ENCODE measurements around the gene SHC4. TPM values are rescaled to one million over a fixed set of nuclear protein-coding genes. Genes with fewer than 3 reads are reported as not detected.

The SHC4 gene
- total and polyA plus RNA-seq, 4 donors: 0.09 to 1.9 (median 0.44) TPM

GRCh38 chr15:48875241-48875960 lies 88.3 kb downstream of the SHC4 start:
- no peak for ATAC-seq (ENCODE audit: insufficient read depth, low FRiP score)
- no peak overlapping the region for H3K4me3 ChIP-seq
- 82 to 94% methylated on average over 2 of the region's 2 CpGs for WGBS, 2 donors
- H3K9ac ChIP-seq (ENCODE audit: insufficient read depth in 1 of 2, low read length in 2 of 2): no peak overlapping the region
- peaks cover 0 to 17% (median 8%) of the 10 kb centered on the region in 5 donors for H3K4me1 ChIP-seq (ENCODE audit: control insufficient read depth in 5 of 5, insufficient read depth in 5 of 5, low read length in 5 of 5)
- peaks cover 0 to 3% (median 2%) of the 10 kb centered on the region in 4 donors for H3K36me3 ChIP-seq (ENCODE audit: control insufficient read depth in 4 of 4, insufficient read depth in 4 of 4, low read length in 4 of 4)
- no peak for TF ChIP-seq CTCF (IDR thresholded peaks at IDR 0.05; ENCODE audit: control extremely low read depth, extremely low read depth)
- no peaks in the 10 kb centered on the region for H3K27me3 ChIP-seq (ENCODE audit: control insufficient read depth in 3 of 3, insufficient read depth in 3 of 3, low read length in 2 of 3)
- DNase-seq: no peak
- H3K27ac ChIP-seq (ENCODE audit: low read depth in 1 of 2, low read length in 1 of 2): no peak overlapping the region
- H3K9me3 ChIP-seq (ENCODE audit: control insufficient read depth in 4 of 4, insufficient read depth in 3 of 4, low read length in 3 of 4): no peaks in the 10 kb centered on the region

- no peak for TF ChIP-seq CTCF (IDR thresholded peaks at IDR 0.05; ENCODE audit: control extremely low read depth, extremely low read depth)
- Histone ChIP-seq H3K9ac (ENCODE audit: insufficient read depth in 1 of 2, low read length in 2 of 2) (no peak overlapping the region), H3K36me3 (ENCODE audit: control insufficient read depth in 4 of 4, insufficient read depth in 4 of 4, low read length in 4 of 4) (peaks cover 0 to 1% (median 0%) of the 10 kb centered on the region in 4 donors), H3K9me3 (ENCODE audit: control insufficient read depth in 4 of 4, insufficient read depth in 3 of 4, low read length in 3 of 4) (no peaks in the 10 kb centered on the region), H3K27me3 (ENCODE audit: control insufficient read depth in 3 of 3, insufficient read depth in 3 of 3, low read length in 2 of 3) (no peaks in the 10 kb centered on the region), H3K4me1 (ENCODE audit: control insufficient read depth in 5 of 5, insufficient read depth in 5 of 5, low read length in 5 of 5) (no peaks in the 10 kb centered on the region), H3K4me3 (no peak overlapping the region), H3K27ac (ENCODE audit: low read depth in 1 of 2, low read length in 1 of 2) (no peak overlapping the region)
- DNase-seq (no peak), ATAC-seq (ENCODE audit: insufficient read depth, low FRiP score) (no peak)
- 88 to 91% methylated on average over 2 of the region's 2 CpGs for WGBS, 2 donors
Measured at GRCh38 chr15:48872632-48873031, 91.1 kb downstream of the SHC4 start.

- H3K9ac ChIP-seq (ENCODE audit: insufficient read depth in 1 of 2, low read length in 2 of 2): no peak overlapping the region
- H3K36me3 ChIP-seq (ENCODE audit: control insufficient read depth in 4 of 4, insufficient read depth in 4 of 4, low read length in 4 of 4): peaks cover 0 to 1% (median 0%) of the 10 kb centered on the region in 4 donors
- no peak for TF ChIP-seq CTCF (IDR thresholded peaks at IDR 0.05; ENCODE audit: control extremely low read depth, extremely low read depth)
- H3K27ac ChIP-seq (ENCODE audit: low read depth in 1 of 2, low read length in 1 of 2): no peak overlapping the region
- H3K27me3 ChIP-seq (ENCODE audit: control insufficient read depth in 3 of 3, insufficient read depth in 3 of 3, low read length in 2 of 3): no peaks in the 10 kb centered on the region
- H3K4me1 ChIP-seq (ENCODE audit: control insufficient read depth in 5 of 5, insufficient read depth in 5 of 5, low read length in 5 of 5): peaks cover 0 to 4% (median 0%) of the 10 kb centered on the region in 5 donors
- H3K4me3 ChIP-seq: no peak overlapping the region
- DNase-seq (no peak), ATAC-seq (ENCODE audit: insufficient read depth, low FRiP score) (no peak)
- no peaks in the 10 kb centered on the region for H3K9me3 ChIP-seq (ENCODE audit: control insufficient read depth in 4 of 4, insufficient read depth in 3 of 4, low read length in 3 of 4)
Measured at GRCh38 chr15:48871542-48871941, 92.2 kb downstream of the SHC4 start.

All from lung (tissue), 12 donors.